NCI-H2081 (cell line): ENCODE results near the gene CRTC1.
"Not testable (repeated sequence)": the region's sequence is repeated elsewhere in the genome, so short reads cannot be mapped to it uniquely, and the experiment has no call there.

Source experiments
- DNase-seq, 2 experiments: peaks; one replicate each; lab custom pipeline; 2025; lab: John Stamatoyannopoulos, UW

The CRTC1 gene

GRCh38 chr19:18669883-18670282 lies 13.6 kb upstream of the CRTC1 start:
- no peak for DNase-seq

GRCh38 chr19:18670312-18670711 lies 13.2 kb upstream of the CRTC1 start:
- no peak for DNase-seq

GRCh38 chr19:18671303-18672043 lies 12.0 kb upstream of the CRTC1 start:
- no peak for DNase-seq

- DNase-seq: no peak
Measured at GRCh38 chr19:18672044-18672451, 11.4 kb upstream of the CRTC1 start.

DNA sequence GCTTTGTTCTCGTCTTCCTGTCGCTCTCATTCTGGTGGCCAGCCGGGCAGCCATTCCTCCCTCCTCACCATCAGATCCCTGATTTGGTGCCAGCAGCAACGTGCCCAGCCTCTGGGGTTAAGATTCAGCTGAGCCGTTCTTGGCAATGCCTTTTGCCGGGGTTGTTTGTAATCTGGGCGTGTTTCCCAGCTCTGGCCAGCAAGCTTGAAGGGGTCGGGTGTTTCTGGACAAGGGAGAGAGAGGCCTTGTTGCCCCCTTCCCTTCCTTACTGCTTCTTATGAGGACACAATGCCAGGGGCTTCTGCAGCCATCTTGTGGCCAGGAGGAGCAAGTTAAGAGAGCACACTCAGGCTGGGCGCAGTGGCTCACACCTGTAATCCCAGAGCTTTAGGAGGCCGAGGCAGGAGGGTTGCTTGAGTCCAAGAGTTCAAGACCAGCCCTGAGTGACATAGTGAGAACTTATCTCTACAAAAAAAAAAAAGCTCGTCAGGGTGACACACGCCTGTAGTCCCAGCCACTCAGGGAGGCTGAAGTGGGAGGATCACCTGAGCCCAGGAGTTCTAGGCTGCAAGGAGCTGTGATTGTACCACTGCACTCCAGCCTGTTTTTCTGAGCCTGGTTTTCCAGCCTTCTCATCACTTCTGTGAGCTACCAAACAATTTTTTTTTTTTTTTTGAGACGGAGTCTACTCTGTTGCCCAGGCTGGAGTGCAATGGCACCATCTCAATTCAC lies 10.7 kb upstream of the CRTC1 start:
- DNase-seq: no peak

GRCh38 chr19:18674616-18675015 lies 8.9 kb upstream of the CRTC1 start:
- peak in 1 of 2 experiments; percentile 17 for DNase-seq

- no peak for DNase-seq
Measured at GRCh38 chr19:18675779-18676178, 7.7 kb upstream of the CRTC1 start.

- no peak for DNase-seq
Measured at GRCh38 chr19:18676692-18677091, 6.8 kb upstream of the CRTC1 start.

DNA sequence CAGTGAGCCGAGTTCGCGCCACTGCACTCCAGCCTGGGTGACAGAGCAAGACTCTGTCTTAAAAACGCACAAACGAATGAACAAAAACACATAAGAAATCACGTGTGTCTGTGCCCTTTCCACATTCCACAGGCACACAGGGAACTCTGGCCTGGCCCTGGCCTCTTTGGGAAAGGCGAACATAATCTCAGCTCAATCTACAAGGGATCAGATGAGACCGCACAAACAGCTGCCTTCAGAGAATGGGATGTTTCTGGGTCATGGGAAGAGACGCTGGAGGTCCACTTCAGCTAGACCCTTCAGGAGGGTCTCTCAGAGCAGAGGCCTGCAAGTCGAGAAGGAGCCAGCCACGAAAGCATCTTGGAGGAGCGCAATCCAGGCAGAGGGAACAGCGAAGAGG lies 6.3 kb upstream of the CRTC1 start:
- DNase-seq: no peak

DNA sequence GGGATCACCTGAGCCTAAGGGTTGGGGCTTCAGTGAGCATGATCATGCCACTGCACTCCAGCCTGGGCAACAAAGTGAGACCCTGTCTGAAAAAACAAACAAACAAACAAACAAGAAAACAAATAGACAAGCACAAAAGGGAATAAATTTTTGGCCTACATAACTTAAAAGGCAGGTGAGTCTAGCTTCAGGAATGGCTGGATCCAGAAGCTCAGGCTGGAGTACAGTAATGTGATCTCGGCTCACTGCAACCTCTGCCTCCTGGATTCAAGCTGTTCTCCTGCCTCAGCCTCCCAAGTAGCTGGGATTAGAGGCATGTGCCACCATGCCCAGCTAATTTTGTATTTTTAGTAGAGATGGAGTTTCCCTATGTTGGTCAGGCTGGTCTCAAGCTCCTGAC lies 3.3 kb upstream of the CRTC1 start:
- not testable (repeated sequence) for DNase-seq

- DNase-seq: no peak
Measured at GRCh38 chr19:18682807-18683108, 722 bp upstream of the CRTC1 start.

DNA sequence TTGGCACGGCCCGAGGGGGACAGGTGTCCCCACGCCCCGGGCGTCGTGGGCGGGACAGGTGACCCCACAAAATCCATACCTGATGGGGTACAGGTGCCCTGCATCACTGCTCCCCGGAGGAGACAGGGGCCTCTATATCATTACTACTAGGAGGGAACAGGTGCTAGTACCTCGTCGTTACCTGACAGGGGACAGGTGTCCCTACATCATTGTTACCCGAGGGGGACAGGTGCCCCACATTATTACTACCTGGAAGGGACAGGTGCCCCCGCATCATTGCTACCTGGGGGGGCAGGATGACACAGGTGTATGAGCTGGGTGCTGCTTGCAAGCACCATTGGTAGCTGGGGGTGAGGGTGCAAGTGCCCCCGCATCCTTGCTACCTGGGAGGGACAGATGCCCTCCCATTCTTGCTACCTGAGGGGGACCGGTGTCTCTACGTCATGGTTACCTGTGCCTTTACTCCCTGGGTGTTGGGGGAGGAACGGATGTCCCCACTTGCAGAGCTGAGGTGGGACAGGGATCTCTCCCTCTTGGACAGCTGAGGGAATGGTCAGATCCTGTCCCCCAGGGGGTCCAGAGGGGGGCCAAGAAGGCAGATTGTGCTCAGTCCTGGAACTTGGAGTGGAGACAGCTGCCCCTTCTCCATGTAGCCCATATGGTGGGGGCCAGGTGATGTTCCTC lies 620 bp downstream of the CRTC1 start:
- DNase-seq: peak in 1 of 2 experiments; percentile 40

DNA sequence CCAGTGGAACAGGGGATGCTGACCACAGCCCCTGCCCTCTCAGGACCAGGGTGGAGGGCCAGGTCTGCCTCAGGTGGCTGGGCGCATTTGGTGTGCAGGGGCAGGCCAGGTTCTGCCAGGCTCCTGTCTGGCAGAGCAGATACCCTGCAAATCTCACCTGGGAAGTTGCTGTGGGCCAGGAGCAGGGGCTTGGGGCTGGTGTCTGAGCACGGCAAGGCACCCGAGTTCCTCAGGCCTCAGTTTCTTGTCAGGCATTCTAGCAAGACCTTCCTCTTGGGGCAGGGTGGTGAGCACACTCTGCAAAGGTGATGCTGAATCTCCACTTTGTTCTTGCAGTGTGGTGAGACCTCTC lies 1.1 kb downstream of the CRTC1 start:
- no peak for DNase-seq

GRCh38 chr19:18685597-18686190 lies 2.2 kb downstream of the CRTC1 start:
- no peak for DNase-seq

- no peak for DNase-seq
Measured at GRCh38 chr19:18687740-18688465, 4.4 kb downstream of the CRTC1 start.

- DNase-seq: no peak
Measured at GRCh38 chr19:18696023-18696422, 12.5 kb downstream of the CRTC1 start.

GRCh38 chr19:18697680-18698079 lies 14.2 kb downstream of the CRTC1 start:
- DNase-seq: peak in 1 of 2 experiments; percentile 67

- DNase-seq: peak; percentile 18 to 63
Measured at GRCh38 chr19:18698321-18699167, 15.1 kb downstream of the CRTC1 start.

GRCh38 chr19:18699403-18700054 lies 16.0 kb downstream of the CRTC1 start:
- no peak for DNase-seq

GRCh38 chr19:18700501-18701249 lies 17.2 kb downstream of the CRTC1 start:
- DNase-seq: peak; percentile 86 to 95
